Measurements from ENCODE around the gene CASKIN2. TPM values are rescaled to one million over a fixed set of nuclear protein-coding genes. Genes with fewer than 3 reads are reported as not detected.

CASKIN2 gene
- total RNA-seq, 1 donor from 2014 or later = 112 TPM

DNA sequence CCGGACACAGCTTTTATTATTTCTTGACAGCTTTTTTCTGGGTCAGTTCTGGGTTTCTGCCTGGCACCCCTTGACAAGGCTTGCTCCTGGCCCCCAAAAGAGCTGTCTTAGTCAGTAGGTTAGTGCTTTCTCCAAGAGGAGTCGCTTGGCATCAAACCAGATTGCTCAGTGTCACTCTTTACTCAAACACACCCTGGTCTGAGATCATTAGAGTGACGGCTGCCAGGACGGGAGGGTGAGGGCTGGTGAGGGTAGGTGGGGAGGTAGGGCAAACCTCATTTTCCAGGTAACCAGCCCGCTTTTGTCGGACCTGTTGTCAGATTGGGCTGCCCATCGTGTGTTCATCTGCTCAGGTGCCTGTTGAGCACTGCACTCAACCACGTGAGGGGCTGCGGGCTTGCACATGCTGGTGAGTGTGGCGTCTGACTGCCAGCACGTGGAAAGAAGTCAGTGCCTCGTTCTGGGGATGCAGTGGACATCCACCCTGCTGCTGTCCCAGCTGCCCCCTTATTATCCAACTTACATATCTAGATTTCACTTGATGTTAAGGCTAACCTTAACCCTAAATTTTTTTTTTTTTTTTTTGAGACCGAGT lies 46.5 kb downstream of the CASKIN2 start:
- peaks cover 0 to 12% of the 10 kb centered on the region in 2 donors for H3K4me1 ChIP-seq
- no peak for DNase-seq (ENCODE audit: low spot score in 2 of 2)
- H3K36me3 ChIP-seq = peaks cover 5 to 14% of the 10 kb centered on the region in 2 donors
- H3K4me3 ChIP-seq = peak overlapping the region in 1 of 2 donors; percentile 39
- H3K27me3 ChIP-seq = no peaks in the 10 kb centered on the region
- TF ChIP-seq CTCF (IDR thresholded peaks at IDR 0.05) = no peak
- intact Hi-C loops (cut with DNase I) = no loop called here
- H3K27ac ChIP-seq = peak overlapping the region; percentile 72 to 77
- H3K9me3 ChIP-seq = no peaks in the 10 kb centered on the region

GRCh38 chr17:75468291-75468754 lies 47.0 kb downstream of the CASKIN2 start:
- Histone ChIP-seq H3K9me3 (no peaks in the 10 kb centered on the region), H3K4me3 (peak overlapping the region in 1 of 2 donors; percentile 39), H3K36me3 (peaks cover 3 to 11% of the 10 kb centered on the region in 2 donors), H3K27me3 (no peaks in the 10 kb centered on the region), H3K4me1 (peaks cover 0 to 12% of the 10 kb centered on the region in 2 donors), H3K27ac (peak overlapping the region; percentile 72 to 77)
- intact Hi-C loops (cut with DNase I) = no loop called here
- no peak for TF ChIP-seq CTCF (IDR thresholded peaks at IDR 0.05)
- peak in 1 of 2 donors; percentile 79 for DNase-seq (ENCODE audit: low spot score in 2 of 2)

DNA sequence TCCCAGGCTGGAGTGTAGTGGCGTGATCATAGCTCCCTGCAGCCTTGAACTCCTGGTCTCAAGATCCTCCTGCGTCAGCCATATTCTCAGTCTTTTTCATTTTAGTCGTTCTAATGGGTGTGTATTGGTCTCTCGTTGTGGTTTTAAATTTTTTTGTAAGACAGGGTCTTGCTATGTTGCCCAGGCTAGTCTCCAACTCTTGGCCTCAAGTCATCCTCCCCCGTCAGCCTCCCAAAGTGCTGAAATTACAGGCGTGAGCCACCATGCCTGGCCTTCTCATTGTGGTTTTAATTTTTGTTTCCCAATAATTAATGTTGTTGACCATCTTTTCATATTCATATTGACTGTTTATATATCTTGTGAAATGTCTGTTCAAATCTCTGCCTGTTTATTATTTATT lies 50.3 kb downstream of the CASKIN2 start:
- Histone ChIP-seq H3K4me3 (no peak overlapping the region), H3K27me3 (no peaks in the 10 kb centered on the region), H3K27ac (no peak overlapping the region), H3K4me1 (peaks cover 0 to 12% of the 10 kb centered on the region in 2 donors), H3K9me3 (no peaks in the 10 kb centered on the region), H3K36me3 (no peaks in the 10 kb centered on the region)
- DNase-seq (ENCODE audit: low spot score in 2 of 2) = no peak
- no peak for TF ChIP-seq CTCF (IDR thresholded peaks at IDR 0.05)
- intact Hi-C loops (cut with DNase I) = no loop called here

DNA sequence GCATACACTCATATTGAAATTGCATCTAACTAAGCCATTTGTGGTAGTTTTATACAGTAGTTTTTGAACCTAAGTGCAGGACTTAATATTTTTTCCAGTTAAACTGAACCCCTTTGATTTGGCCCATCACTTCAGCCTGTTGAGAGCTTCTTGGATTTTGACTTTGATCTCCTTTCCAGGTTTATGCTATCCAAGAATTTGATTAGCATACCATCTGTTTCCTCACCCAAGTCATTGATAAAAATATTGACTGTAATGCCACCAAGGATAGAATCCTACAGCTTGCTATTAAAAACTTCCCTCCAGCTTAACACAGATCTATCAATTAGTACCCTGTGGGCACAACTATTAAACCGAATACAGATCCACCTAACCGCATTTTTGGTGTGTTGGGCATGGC lies 51.7 kb downstream of the CASKIN2 start:
- H3K36me3 ChIP-seq = no peaks in the 10 kb centered on the region
- intact Hi-C loops (cut with DNase I) = no loop called here
- peaks cover 0 to 16% of the 10 kb centered on the region in 2 donors for H3K4me1 ChIP-seq
- no peak overlapping the region for H3K27ac ChIP-seq
- no peak for DNase-seq (ENCODE audit: low spot score in 2 of 2)
- no peak overlapping the region for H3K4me3 ChIP-seq
- no peak for TF ChIP-seq CTCF (IDR thresholded peaks at IDR 0.05)
- H3K27me3 ChIP-seq = no peaks in the 10 kb centered on the region
- H3K9me3 ChIP-seq = no peaks in the 10 kb centered on the region

GRCh38 chr17:75460295-75460694 lies 55.0 kb downstream of the CASKIN2 start:
- Histone ChIP-seq H3K27me3 (no peaks in the 10 kb centered on the region), H3K4me1 (peaks cover 0 to 26% of the 10 kb centered on the region in 2 donors), H3K4me3 (no peak overlapping the region), H3K27ac (no peak overlapping the region), H3K9me3 (no peaks in the 10 kb centered on the region), H3K36me3 (no peaks in the 10 kb centered on the region)
- TF ChIP-seq CTCF (IDR thresholded peaks at IDR 0.05) = no peak
- DNase-seq (ENCODE audit: low spot score in 2 of 2) = no peak
- intact Hi-C loops (cut with DNase I) = no loop called here

Data from ascending aorta (tissue), 2 donors.